Esophagus muscularis mucosa (tissue), 4 donors: Measurements from ENCODE around the gene PCNX2. TPM values are rescaled to one million over a fixed set of nuclear protein-coding genes. Genes with fewer than 3 reads are reported as not detected.

Experiments
- DNase-seq: peaks from one replicate; pipeline ENCODE4 v3.0.0-alpha.2; 2017; ENCODE audit errors: extremely low spot score
- H3K27ac ChIP-seq, 4 donors: fragments of 200-600 bp; sonication (generic); replicated peaks in 1 of 4; 1 replicate in 3 of 4; 2 replicates in 1 of 4; pipeline ENCODE4 v1.5.1; 2016 to 2019; ENCODE audit warnings: mild to moderate bottlenecking in 1 of 4
- H3K27me3 ChIP-seq, 4 donors: fragments of 200-600 bp; sonication (generic); one replicate each; pipeline versions ENCODE4 v1.5.1 to v1.6.0; 2016 to 2019
- H3K36me3 ChIP-seq, 4 donors: fragments of 200-600 bp; sonication (generic); one replicate each; pipeline ENCODE4 v1.5.1; 2016 to 2019
- H3K4me1 ChIP-seq, 4 donors: fragments of 200-600 bp; sonication (generic); one replicate each; pipeline ENCODE4 v1.5.1; 2016 to 2019
- H3K4me3 ChIP-seq, 4 donors: fragments of 200-600 bp; sonication (generic); 1 replicate in 2 of 4; 2 replicates in 2 of 4; pipeline ENCODE4 v1.5.1; 2016 to 2019; ENCODE audit warnings: mild to moderate bottlenecking in 4 of 4, moderate library complexity in 1 of 4
- H3K9me3 ChIP-seq, 4 donors: fragments of 200-600 bp; sonication (generic); 1 replicate in 3 of 4; 2 replicates in 1 of 4; pipeline ENCODE4 v1.5.1; 2016 to 2019
- EP300 ChIP-seq: sonication (generic); formaldehyde crosslinking; IDR thresholded peaks from one replicate; pipeline ENCODE4 v1.6.1; 2017; ENCODE audit warnings: antibody characterized with exemption
- POLR2A ChIP-seq: fragments of 450-650 bp; IDR thresholded peaks from one replicate; pipeline ENCODE4 v1.6.1; 2017; ENCODE audit warnings: antibody characterized with exemption, moderate library complexity, mild to moderate bottlenecking, low read depth
- POLR2AphosphoS5 ChIP-seq, 2 donors: sonication (generic); formaldehyde crosslinking; IDR thresholded peaks; one replicate each; pipeline ENCODE4 v1.6.1; 2017; ENCODE audit warnings: antibody characterized with exemption in 2 of 2
- WGBS: methylation state at CpG from one replicate; pipeline ENCODE4 v1.1.5; 2018; 5-methylcytosine and 5-hydroxymethylcytosine counted together
- intact Hi-C: fragments of 100-400 bp; cut with DNase I; formaldehyde crosslinking; loops from one replicate; pipeline ENCODE4 v1.15.1; 2023
- total RNA-seq, 4 donors: library from RNA; depleted of rRNA; stranded (reverse); fragments of >200 nt; gene quantifications; one replicate each; pipeline versions ENCODE4 v1.1.0 to v1.2.1, GENCODE V29; 2016
- TF ChIP-seq, protein P1 (sequence below), 3 experiments: fragments of 200-600 bp in 2 of 3; fragments of 450-650 bp in 1 of 3; sonication (generic) in 2 of 3; IDR thresholded peaks; one replicate each; pipeline ENCODE4 v1.5.1; 2017 to 2019; ENCODE audit warnings: antibody characterized with exemption in 3 of 3, mild to moderate bottlenecking in 2 of 3, moderate library complexity in 1 of 3

The PCNX2 gene
- total RNA-seq, 4 donors from 2014 or later, result 5.7 to 23.3 (median 7.9) TPM

GRCh38 chr1:233224311-233224710 is 71.2 kb downstream of the PCNX2 start:
- Histone ChIP-seq H3K27me3 (no peaks in the 10 kb centered on the region), H3K4me3 (no peak overlapping the region), H3K27ac (no peak overlapping the region), H3K36me3 (peaks cover 0 to 19% (median 3%) of the 10 kb centered on the region in 4 donors), H3K4me1 (no peaks in the 10 kb centered on the region), H3K9me3 (peaks cover 0 to 4% (median 0%) of the 10 kb centered on the region in 4 donors)
- 83% methylated on average over 3 of the region's 3 CpGs for WGBS
- peak; percentile 29 for DNase-seq
- TF ChIP-seq, protein P1, sequence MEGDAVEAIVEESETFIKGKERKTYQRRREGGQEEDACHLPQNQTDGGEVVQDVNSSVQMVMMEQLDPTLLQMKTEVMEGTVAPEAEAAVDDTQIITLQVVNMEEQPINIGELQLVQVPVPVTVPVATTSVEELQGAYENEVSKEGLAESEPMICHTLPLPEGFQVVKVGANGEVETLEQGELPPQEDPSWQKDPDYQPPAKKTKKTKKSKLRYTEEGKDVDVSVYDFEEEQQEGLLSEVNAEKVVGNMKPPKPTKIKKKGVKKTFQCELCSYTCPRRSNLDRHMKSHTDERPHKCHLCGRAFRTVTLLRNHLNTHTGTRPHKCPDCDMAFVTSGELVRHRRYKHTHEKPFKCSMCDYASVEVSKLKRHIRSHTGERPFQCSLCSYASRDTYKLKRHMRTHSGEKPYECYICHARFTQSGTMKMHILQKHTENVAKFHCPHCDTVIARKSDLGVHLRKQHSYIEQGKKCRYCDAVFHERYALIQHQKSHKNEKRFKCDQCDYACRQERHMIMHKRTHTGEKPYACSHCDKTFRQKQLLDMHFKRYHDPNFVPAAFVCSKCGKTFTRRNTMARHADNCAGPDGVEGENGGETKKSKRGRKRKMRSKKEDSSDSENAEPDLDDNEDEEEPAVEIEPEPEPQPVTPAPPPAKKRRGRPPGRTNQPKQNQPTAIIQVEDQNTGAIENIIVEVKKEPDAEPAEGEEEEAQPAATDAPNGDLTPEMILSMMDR (IDR thresholded peaks at IDR 0.05), result no peak
- no peak for TF ChIP-seq EP300
- no peak for TF ChIP-seq POLR2AphosphoS5 (IDR thresholded peaks at IDR 0.05)
- no peak for TF ChIP-seq POLR2A
- intact Hi-C loops, result no loop called here

DNA sequence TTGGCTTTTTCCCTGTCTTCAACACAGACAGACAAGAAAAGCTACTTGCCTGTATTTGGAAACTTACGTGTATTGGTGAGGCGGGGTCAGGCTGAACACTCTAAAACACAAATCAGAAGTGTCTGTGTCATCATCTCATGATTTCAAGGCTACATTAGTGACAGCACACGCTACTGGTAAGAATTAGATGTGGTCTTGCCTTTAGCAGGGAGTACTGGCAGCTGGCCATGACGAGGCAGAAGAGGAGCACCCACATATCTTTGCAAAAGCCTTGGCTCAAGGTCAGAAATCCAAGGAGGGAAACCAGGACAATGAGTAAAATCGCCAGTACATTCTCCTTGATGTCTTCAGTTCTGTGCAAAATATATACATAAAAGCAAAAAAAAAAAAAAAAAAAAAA is 77.7 kb downstream of the PCNX2 start:
- H3K27me3 ChIP-seq, result no peaks in the 10 kb centered on the region
- peaks cover 0 to 4% (median 0%) of the 10 kb centered on the region in 4 donors for H3K9me3 ChIP-seq
- TF ChIP-seq POLR2AphosphoS5 (IDR thresholded peaks at IDR 0.05), result no peak
- TF ChIP-seq POLR2A, result no peak
- TF ChIP-seq, protein P1 (IDR thresholded peaks at IDR 0.05), result no peak
- TF ChIP-seq EP300, result no peak
- no peak overlapping the region for H3K4me3 ChIP-seq
- peaks cover 0 to 12% (median 3%) of the 10 kb centered on the region in 4 donors for H3K36me3 ChIP-seq
- DNase-seq, result no peak
- H3K27ac ChIP-seq, result no peak overlapping the region
- no peaks in the 10 kb centered on the region for H3K4me1 ChIP-seq
- intact Hi-C loops, result no loop called here
- 95% methylated on average over 5 of the region's 5 CpGs for WGBS

DNA sequence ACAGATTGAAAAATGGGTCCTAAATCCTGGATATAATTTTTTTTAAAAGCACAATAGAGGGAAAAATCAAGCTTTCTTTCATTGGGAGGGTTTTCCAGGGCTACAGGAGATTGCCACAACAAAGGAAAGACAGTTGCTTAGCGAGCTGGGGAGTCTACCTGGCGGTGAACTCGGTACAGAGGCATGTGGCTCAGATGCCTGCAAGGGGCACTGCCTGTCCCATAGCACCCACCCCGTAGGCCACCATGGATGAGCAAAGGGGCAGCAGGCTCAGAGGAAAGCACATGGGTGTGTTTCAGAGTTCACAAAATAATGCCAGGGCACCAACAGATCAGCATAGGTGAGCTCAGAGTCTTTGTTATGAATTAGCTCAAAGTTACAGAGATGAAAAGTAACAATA is 79.5 kb downstream of the PCNX2 start:
- Histone ChIP-seq H3K4me3 (no peak overlapping the region), H3K9me3 (peaks cover 0 to 4% (median 0%) of the 10 kb centered on the region in 4 donors), H3K36me3 (peaks cover 0 to 6% (median 2%) of the 10 kb centered on the region in 4 donors), H3K27me3 (no peaks in the 10 kb centered on the region), H3K4me1 (no peaks in the 10 kb centered on the region), H3K27ac (no peak overlapping the region)
- TF ChIP-seq, protein P1 (IDR thresholded peaks at IDR 0.05), result no peak
- TF ChIP-seq EP300, result no peak
- no peak for TF ChIP-seq POLR2AphosphoS5 (IDR thresholded peaks at IDR 0.05)
- no peak for TF ChIP-seq POLR2A
- 100% methylated on average over 4 of the region's 4 CpGs for WGBS
- intact Hi-C loops, result no loop called here
- no peak for DNase-seq

- H3K27me3 ChIP-seq, result no peaks in the 10 kb centered on the region
- DNase-seq, result no peak
- 93% methylated on average over 3 of the region's 3 CpGs for WGBS
- intact Hi-C loops, result no loop called here
- no peaks in the 10 kb centered on the region for H3K4me1 ChIP-seq
- H3K9me3 ChIP-seq, result peaks cover 0 to 2% (median 0%) of the 10 kb centered on the region in 4 donors
- peaks cover 0 to 2% (median under 1%) of the 10 kb centered on the region in 4 donors for H3K36me3 ChIP-seq
- no peak for TF ChIP-seq EP300
- no peak for TF ChIP-seq POLR2AphosphoS5 (IDR thresholded peaks at IDR 0.05)
- no peak overlapping the region for H3K4me3 ChIP-seq
- no peak overlapping the region for H3K27ac ChIP-seq
Measured at GRCh38 chr1:233215135-233215760, 80.3 kb downstream of the PCNX2 start.

DNA sequence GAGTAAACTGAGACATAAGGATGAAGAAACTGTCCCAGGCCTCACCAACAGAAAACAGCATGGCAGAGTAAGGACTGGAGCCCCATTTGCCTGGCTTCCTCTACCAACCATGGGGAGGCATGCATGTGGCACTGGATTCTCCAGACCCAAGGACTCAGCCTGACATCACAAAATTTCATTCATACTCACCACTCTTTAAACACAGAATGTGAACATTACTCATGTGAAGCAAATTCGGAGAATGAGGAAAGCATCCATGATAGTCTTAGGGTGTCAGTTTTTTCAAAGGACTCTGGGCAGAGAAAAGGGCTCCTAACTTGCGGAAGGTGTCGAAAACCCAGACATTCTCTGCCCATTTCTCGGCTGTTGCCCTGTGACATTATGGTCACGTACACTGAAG is 83.9 kb downstream of the PCNX2 start:
- no peaks in the 10 kb centered on the region for H3K4me1 ChIP-seq
- no peak for TF ChIP-seq POLR2A
- TF ChIP-seq EP300, result no peak
- TF ChIP-seq, protein P1 (IDR thresholded peaks at IDR 0.05), result no peak
- TF ChIP-seq POLR2AphosphoS5 (IDR thresholded peaks at IDR 0.05), result no peak
- H3K27me3 ChIP-seq, result no peaks in the 10 kb centered on the region
- 98% methylated on average over 5 of the region's 5 CpGs for WGBS
- no peak overlapping the region for H3K27ac ChIP-seq
- intact Hi-C loops, result no loop called here
- no peaks in the 10 kb centered on the region for H3K9me3 ChIP-seq
- no peak for DNase-seq
- H3K4me3 ChIP-seq, result no peak overlapping the region
- no peaks in the 10 kb centered on the region for H3K36me3 ChIP-seq
